ENCODE data around the gene COPG1. TPM values are rescaled to one million over a fixed set of nuclear protein-coding genes. Genes with fewer than 3 reads are reported as not detected.

The COPG1 gene
- polyA plus RNA-seq, 1 of the 3 experiments (the other 2 are of a cell fraction) = 114 TPM

GRCh38 chr3:129311054-129311902 lies 61.9 kb downstream of the COPG1 start (continued):
- no peak for TF ChIP-seq CHD2 (IDR thresholded peaks at IDR 0.05; ENCODE audit: low read length, partially characterized antibody)
- TF ChIP-seq TCF12 (IDR thresholded peaks at IDR 0.05) = no peak
- no peak for TF ChIP-seq FOSL2 (IDR thresholded peaks at IDR 0.05; ENCODE audit: borderline replicate concordance, low read depth)

- CTCF ChIA-PET = interaction anchor here (1.6 kb wide), 1 partner anchor 67 kb away, joined by 5 read pairs; no protein-coding TSS in a partner anchor
- Histone ChIP-seq H2AFZ (ENCODE audit: low read depth) (no peak overlapping the region), H3K4me1 (ENCODE audit: control insufficient read depth in 1 of 2, insufficient read depth in 2 of 2, low read depth in 1 of 2, low read length in 1 of 2) (peaks cover 0 to 18% of the 10 kb centered on the region in 2 experiments; a peak in 2 of 4 replicates), H3K9me2 (no peaks in the 10 kb centered on the region), H4K20me1 (ENCODE audit: insufficient read depth) (no peaks in the 10 kb centered on the region), H3K27ac (ENCODE audit: low read depth in 2 of 2, low read length in 1 of 2) (no peak overlapping the region), H3K4me3 (ENCODE audit: low read depth in 2 of 2, low read length in 1 of 2) (no peak overlapping the region), H3K4me2 (no peak overlapping the region), H3K27me3 (ENCODE audit: insufficient read depth) (no peaks in the 10 kb centered on the region), H3K79me2 (ENCODE audit: insufficient read depth) (peaks cover 22% of the 10 kb centered on the region), H3K9ac (no peak overlapping the region), H3K36me3 (replicated peaks in 1 of 2; ENCODE audit: control insufficient read depth in 1 of 2, insufficient read depth in 2 of 2, low read length in 1 of 2) (no peaks in the 10 kb centered on the region), H3K9me3 (no peaks in the 10 kb centered on the region), H3F3A (replicated peaks; ENCODE audit: insufficient read depth) (no peaks in the 10 kb centered on the region)
- TF ChIP-seq ZBTB33 (IDR thresholded peaks at IDR 0.05; ENCODE audit: borderline replicate concordance, low read depth) (no peak), SIN3A (IDR thresholded peaks at IDR 0.05; ENCODE audit: borderline replicate concordance, low read depth, low read length) (no peak), MEF2A (IDR thresholded peaks at IDR 0.05; ENCODE audit: borderline replicate concordance, low read depth) (no peak), IRF3 (IDR thresholded peaks at IDR 0.05; ENCODE audit: low read depth, low read length) (no peak), MXI1 (IDR thresholded peaks at IDR 0.05; ENCODE audit: low read depth, low read length) (no peak), FOXM1 (IDR thresholded peaks at IDR 0.05; ENCODE audit: low read depth) (no peak), MAX (IDR thresholded peaks at IDR 0.05; ENCODE audit: low read depth) (no peak), FOSL2 (IDR thresholded peaks at IDR 0.05; ENCODE audit: borderline replicate concordance, low read depth) (no peak), NRF1 (IDR thresholded peaks at IDR 0.05; ENCODE audit: low read depth, low read length) (no peak), SMC3 (IDR thresholded peaks at IDR 0.05; ENCODE audit: low read depth, low read length) (no peak), ELF1 (IDR thresholded peaks at IDR 0.05) (no peak)
- WGBS (ENCODE audit: low lambda C conversion rate) = 93% methylated on average over 2 of the region's 2 CpGs
- DNase-seq = no peak
- POLR2A ChIA-PET = interaction anchor here (1.3 to 4.9 kb wide), 2 partner anchors 21 to 33 kb away, joined by 6 to 25 read pairs; partner anchors contain the start of gene HMCES
Measured at GRCh38 chr3:129312021-129312639, 62.7 kb downstream of the COPG1 start.
